Duodenal mucosa (tissue), 2 donors: ENCODE measurements around the gene PCNA.
A peak's percentile ranks its signal among the peaks of the same experiment; 100 is the strongest.

Experiments
- H3K27ac ChIP-seq: one replicate; pipeline ENCODE4 v1.7.0; 2013; ENCODE audit warnings: low read depth, low read length
- H3K27me3 ChIP-seq, 2 donors: one replicate each; pipeline ENCODE4 v1.7.0; 2013; ENCODE audit warnings: low read length in 2 of 2, control low read depth in 1 of 2; ENCODE audit not compliant: insufficient read depth in 2 of 2, control insufficient read depth in 1 of 2
- H3K36me3 ChIP-seq, 2 donors: one replicate each; pipeline ENCODE4 v1.7.0; 2013; ENCODE audit warnings: low read length in 2 of 2, control low read depth in 1 of 2; ENCODE audit not compliant: insufficient read depth in 2 of 2, control insufficient read depth in 1 of 2
- H3K4me1 ChIP-seq, 2 donors: one replicate each; pipeline ENCODE4 v1.7.0; 2013; ENCODE audit warnings: low read length in 2 of 2, control low read depth in 1 of 2; ENCODE audit not compliant: insufficient read depth in 2 of 2, control insufficient read depth in 1 of 2
- H3K4me3 ChIP-seq, 2 donors: one replicate each; pipeline ENCODE4 v1.7.0; 2013; ENCODE audit warnings: low read length in 2 of 2, low read depth in 1 of 2
- H3K9ac ChIP-seq, 2 donors: one replicate each; pipeline ENCODE4 v1.7.0; 2013; ENCODE audit warnings: low read length in 2 of 2, low read depth in 1 of 2
- H3K9me3 ChIP-seq, 2 donors: one replicate each; pipeline ENCODE4 v1.7.0; 2013; ENCODE audit warnings: low read length in 2 of 2, control low read depth in 1 of 2; ENCODE audit not compliant: control insufficient read depth in 1 of 2

PCNA gene

DNA sequence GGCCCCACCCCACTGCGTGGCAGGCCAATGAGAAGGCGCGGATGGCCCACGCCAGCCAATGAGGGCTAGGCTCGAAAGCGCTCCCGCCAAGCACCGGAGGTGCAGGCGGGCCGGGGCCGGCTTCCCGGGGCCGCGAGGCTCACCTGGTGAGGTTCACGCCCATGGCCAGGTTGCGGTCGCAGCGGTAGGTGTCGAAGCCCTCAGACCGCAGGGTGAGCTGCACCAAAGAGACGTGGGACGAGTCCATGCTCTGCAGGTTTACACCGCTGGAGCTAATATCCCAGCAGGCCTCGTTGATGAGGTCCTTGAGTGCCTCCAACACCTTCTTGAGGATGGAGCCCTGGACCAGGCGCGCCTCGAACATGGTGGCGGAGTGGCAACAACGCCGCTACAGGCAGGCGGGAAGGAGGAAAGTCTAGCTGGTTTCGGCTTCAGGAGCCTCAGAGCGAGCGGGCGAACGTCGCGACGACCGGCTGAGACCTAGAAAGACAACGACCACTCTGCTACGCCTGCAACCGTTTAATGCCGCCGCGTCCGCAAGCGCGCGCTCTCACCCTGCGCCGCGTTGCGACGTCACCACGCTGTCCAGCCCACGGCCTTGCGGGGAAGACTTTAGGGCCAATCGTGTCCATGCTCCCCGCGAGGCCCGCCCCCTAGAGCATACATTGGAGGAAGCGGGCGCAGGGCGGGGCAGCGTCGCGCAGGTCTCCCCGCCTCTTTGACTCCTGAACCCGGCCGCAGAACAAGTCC is at the start of gene PCNA:
Gene PCNA (minus strand): TSS at position 524 of the 750 bp plus-strand sequence. CDS start 160 bp downstream, at position 364.
- Histone ChIP-seq H3K27ac (peak within 1 kb of the TSS; percentile 92), H3K9ac (peak within 1 kb of the TSS; percentile 89 to 98), H3K4me3 (peak within 1 kb of the TSS; percentile 96 to 100), H3K27me3 (no peaks in the 10 kb centered on the region), H3K36me3 (peaks cover 11 to 25% of the 10 kb centered on the region in 2 donors), H3K4me1 (peaks cover 10 to 23% of the 10 kb centered on the region in 2 donors), H3K9me3 (no peaks in the 10 kb centered on the region)

DNA sequence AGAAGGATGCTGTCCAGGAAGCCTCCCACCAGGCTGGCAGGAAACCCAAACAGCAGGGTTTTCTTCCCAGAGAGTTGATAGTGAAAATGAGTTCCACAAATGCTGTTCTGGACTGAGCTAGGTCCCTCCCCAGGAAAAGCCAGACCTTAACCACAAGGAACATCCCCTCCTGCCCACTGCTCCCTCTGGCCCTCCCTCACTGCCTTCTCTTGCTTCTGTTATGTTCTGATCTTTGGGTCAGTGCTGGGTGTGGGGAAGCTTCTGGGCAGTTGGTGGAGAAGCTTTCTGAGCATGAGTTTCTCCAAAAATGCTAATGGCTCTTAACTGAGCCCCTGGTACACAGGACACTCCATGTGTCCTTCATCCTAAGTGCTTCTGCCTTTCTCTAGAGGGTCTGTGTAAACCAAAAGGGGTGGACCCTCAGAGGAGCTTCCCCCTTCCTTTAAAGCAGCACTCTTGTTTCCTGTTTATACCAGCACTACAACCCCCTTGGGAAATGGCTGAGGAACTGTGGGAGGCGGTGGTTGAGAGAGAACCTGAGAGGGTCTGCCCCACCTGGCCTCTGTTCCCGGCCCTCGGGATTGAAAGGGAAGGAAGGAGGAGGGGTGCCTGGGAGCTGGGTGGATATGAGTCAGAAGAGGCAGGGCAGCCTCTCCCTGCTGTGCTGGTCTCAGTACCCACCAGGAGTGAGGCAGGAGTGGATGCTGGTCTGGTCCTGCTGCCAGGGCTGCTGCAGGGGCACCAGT is 49.1 kb upstream of the PCNA start:
- Histone ChIP-seq H3K27me3 (no peaks in the 10 kb centered on the region), H3K27ac (no peak overlapping the region), H3K4me3 (no peak overlapping the region), H3K4me1 (peaks cover 16 to 26% of the 10 kb centered on the region in 2 donors), H3K36me3 (peaks cover 0 to 3% of the 10 kb centered on the region in 2 donors), H3K9ac (no peak overlapping the region), H3K9me3 (no peaks in the 10 kb centered on the region)

DNA sequence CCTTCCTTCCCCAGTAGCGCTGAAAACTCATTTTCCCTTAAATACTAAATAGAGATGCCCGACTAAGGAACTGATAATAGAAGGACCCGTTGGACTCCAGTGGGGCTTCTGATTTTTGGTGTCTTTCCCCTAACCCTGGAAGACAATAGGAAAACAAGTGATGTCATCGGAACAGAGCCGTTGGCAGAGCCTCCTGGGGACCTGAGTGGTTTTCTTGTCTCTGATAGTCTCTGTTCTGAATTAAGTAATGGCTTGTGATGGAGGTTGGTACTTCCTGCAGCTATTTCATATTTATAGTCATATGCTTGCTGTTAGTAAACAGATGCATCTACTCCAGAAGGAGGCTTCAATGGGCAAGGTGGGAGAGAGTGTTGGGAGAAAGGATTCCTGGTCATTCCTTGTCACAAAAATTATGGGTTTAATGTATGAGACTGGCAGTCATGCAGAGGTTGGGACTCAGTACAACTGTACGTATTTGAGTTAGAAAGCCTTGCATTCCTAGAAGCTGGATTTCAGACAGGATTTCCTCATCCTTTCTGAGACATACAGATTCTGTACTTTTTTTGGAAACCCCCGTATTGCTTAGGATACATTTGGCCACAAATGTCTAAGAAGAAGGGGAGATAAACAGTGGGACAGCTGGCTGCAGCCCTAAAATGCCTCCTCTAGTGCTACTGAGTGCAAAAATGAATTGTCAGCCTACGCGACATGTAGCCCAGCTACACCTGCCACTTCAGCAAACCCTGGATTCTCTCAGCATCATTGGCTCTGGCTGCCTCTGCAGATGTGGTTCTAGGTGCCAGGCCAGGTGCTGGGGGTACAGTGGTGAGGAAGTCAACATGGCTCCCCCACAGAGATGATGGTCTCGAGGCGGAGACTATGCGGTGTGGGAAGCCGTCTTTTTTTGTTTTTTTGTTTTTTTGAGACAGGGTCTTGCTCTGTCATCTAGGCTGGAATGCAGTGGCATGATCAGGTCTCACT is 45.2 kb upstream of the PCNA start:
- Histone ChIP-seq H3K9me3 (no peaks in the 10 kb centered on the region), H3K36me3 (no peaks in the 10 kb centered on the region), H3K9ac (no peak overlapping the region), H3K4me1 (peaks cover 13% of the 10 kb centered on the region in 2 donors), H3K27me3 (no peaks in the 10 kb centered on the region), H3K4me3 (no peak overlapping the region), H3K27ac (no peak overlapping the region)

DNA sequence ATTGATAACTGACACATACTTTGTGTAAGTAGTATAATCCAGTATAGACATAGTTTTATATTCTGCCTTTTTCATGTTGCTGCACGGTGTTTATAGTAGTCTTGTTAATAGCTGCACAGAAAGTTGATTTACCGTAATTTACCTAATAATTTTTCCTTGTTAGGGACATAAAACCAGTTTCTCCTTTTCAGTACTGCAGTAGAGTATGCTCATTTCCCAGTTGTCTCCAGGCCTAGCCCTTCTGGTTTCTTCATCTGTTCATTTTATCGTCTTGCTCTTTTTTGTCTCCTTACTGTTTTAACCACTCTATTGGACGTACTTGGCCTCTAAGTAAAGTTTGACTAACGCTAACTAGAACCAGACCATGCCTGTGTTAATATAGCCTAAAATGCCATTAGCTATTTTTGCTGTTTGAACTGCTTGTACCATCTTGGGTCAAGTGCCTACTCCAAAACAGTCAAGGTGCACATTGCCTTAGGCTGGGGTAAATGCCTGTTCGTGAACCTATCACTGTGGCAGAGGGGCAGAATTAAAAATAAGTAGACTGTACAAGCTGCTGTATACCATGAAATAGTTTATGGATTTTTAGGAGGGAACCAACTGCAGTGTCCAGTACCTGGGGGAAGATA is 41.9 kb upstream of the PCNA start:
- H3K27me3 ChIP-seq: no peaks in the 10 kb centered on the region
- H3K4me1 ChIP-seq: no peaks in the 10 kb centered on the region
- no peak overlapping the region for H3K27ac ChIP-seq

DNA sequence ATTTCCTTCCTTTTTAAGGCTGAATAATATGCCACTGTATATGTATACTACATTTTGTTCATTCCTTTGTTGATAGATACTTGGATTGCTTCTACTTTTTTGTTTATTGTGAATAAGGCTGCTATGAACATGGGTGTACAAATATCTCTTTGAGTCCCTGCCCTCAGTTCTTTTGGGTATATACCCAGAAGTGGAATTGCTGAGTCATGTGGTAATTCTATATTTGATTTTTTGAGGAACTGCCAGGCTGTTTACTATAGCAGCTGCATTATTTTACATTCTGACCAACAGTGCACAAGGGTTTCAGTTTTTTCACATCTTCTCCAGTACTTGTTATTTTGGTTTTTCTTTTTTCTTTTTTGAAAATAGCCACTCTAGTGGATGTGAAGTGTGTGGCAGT is 41.1 kb upstream of the PCNA start:
- Histone ChIP-seq H3K4me3 (no peak overlapping the region), H3K4me1 (no peaks in the 10 kb centered on the region), H3K9ac (no peak overlapping the region), H3K27me3 (no peaks in the 10 kb centered on the region), H3K36me3 (no peaks in the 10 kb centered on the region), H3K9me3 (no peaks in the 10 kb centered on the region), H3K27ac (no peak overlapping the region)

More for the DNA sequence above, 41.9 kb upstream of the PCNA start:
- Histone ChIP-seq H3K4me3 (no peak overlapping the region), H3K36me3 (no peaks in the 10 kb centered on the region), H3K9ac (no peak overlapping the region), H3K9me3 (no peaks in the 10 kb centered on the region)

DNA sequence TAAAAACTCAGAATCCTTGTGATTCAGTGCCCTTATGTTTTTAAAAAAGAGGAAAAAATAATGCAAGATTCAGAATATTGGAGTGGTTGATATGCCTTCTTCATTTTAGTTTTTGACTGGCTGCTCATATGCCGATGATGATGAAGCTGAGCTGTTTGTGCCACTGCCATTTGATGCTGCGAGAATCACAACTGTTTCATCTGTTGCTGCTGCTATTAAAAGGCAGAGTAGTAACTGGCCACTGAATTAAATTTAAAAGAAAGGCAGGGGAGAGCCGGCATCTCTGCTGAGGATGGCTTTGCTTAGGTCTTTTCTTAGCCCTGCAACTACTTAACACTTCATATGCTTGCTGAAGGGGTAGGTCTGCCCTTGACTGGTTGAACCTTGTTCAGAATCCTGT is 40.2 kb upstream of the PCNA start:
- no peaks in the 10 kb centered on the region for H3K4me1 ChIP-seq
- H3K27ac ChIP-seq: no peak overlapping the region
- no peaks in the 10 kb centered on the region for H3K36me3 ChIP-seq
- no peak overlapping the region for H3K9ac ChIP-seq
- no peaks in the 10 kb centered on the region for H3K9me3 ChIP-seq
- H3K27me3 ChIP-seq: no peaks in the 10 kb centered on the region
- no peak overlapping the region for H3K4me3 ChIP-seq

DNA sequence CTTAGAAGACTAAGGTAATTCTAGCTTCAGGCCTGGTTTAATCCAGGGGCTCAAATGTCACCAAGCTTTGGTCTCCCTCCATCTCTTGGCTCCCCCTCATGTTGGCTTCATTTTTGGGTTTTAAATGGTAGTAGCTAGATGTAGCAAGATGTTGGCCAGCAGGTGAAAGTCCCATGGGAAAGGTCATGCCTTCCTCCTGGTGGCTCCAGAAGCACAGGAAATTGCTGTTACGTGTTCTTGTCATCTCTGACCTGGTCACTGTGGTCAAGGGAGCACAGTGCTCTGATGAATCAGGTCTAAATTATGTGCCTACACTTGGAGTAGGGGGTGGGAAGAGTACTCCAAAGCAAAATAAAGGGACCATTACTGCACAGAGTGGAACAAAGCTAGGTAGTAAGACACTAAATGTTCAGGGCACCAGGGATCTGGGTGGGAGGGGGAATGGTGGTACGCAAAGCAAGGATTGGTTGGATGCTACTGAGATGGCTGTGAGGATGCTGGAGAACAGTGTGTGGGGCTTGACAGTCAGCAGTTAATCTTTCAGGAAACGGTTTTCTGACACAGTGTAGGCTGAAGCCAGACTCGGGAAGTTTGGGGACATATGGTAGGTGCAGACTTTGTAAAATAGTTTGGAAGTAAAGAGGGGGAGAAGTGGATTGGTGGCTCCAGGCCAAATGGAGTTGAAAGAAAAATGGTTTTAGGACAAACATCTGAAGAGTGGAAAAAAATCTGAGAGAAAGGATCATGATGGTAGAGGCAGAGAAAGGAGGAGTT is 37.1 kb upstream of the PCNA start:
- H3K4me1 ChIP-seq: peaks cover 11 to 14% of the 10 kb centered on the region in 2 donors
- H3K9me3 ChIP-seq: no peaks in the 10 kb centered on the region
- no peak overlapping the region for H3K27ac ChIP-seq
- H3K4me3 ChIP-seq: no peak overlapping the region
- no peaks in the 10 kb centered on the region for H3K36me3 ChIP-seq
- no peak overlapping the region for H3K9ac ChIP-seq
- no peaks in the 10 kb centered on the region for H3K27me3 ChIP-seq

DNA sequence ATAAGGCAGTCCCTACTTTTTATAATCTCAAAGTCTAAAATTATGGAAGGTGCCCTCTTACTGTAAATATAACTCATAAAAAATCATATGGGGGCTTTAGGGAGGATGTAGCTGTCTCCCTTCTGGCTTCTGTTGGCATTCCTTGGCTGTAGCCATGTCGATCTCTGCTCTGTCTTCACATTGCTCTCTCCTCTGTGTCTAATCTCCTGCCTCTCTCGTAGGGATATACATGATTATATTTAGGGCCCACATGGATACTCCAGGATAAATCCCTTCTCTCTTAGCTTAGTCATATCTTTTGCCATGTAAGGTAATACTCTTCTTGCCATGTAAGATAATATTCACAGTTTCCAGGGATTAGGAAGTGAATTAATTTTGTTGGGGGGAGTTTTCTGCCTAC is 35.6 kb upstream of the PCNA start:
- H3K27me3 ChIP-seq: no peaks in the 10 kb centered on the region
- H3K9ac ChIP-seq: no peak overlapping the region
- no peak overlapping the region for H3K4me3 ChIP-seq
- no peaks in the 10 kb centered on the region for H3K36me3 ChIP-seq
- H3K4me1 ChIP-seq: peaks cover 16 to 20% of the 10 kb centered on the region in 2 donors
- no peak overlapping the region for H3K27ac ChIP-seq
- H3K9me3 ChIP-seq: no peaks in the 10 kb centered on the region

DNA sequence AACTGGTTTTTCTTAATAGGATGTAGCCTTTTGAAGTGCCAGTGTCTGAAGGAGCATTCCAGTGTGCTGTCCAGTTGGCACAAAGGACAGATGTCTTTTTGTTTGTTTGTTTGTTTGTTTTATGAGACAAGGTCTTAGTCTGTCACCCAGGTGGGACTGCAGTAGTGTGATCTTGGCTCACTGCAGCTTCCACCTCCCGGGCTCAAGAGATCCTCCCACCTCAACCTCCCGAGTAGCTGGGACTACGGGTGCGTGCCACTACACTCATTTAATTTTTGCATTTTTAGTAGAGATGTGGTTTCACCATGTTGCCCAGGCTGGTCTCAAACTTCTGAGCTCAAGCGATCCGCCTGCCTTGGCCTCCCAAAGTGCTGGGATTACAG is 34.8 kb upstream of the PCNA start:
- H3K4me3 ChIP-seq: no peak overlapping the region
- H3K27me3 ChIP-seq: no peaks in the 10 kb centered on the region
- H3K9ac ChIP-seq: no peak overlapping the region
- peaks cover 20 to 26% of the 10 kb centered on the region in 2 donors for H3K4me1 ChIP-seq
- H3K27ac ChIP-seq: no peak overlapping the region
- H3K36me3 ChIP-seq: no peaks in the 10 kb centered on the region
- no peaks in the 10 kb centered on the region for H3K9me3 ChIP-seq
